ENCODE data around the gene KCTD12.

The KCTD12 gene

GRCh38 chr13:76886005-76886291 lies 257 bp downstream of the KCTD12 start:
- DNase-seq: no peak

GRCh38 chr13:76885203-76886004 lies 801 bp downstream of the KCTD12 start:
- DNase-seq: no peak

- no peak for DNase-seq
Measured at GRCh38 chr13:76884907-76885202, 1.4 kb downstream of the KCTD12 start.

GRCh38 chr13:76884186-76884906 lies 1.9 kb downstream of the KCTD12 start:
- DNase-seq: no peak

- no peak for DNase-seq
Measured at GRCh38 chr13:76883236-76883635, 3.0 kb downstream of the KCTD12 start.

GRCh38 chr13:76882431-76882830 lies 3.8 kb downstream of the KCTD12 start:
- DNase-seq: no peak

GRCh38 chr13:76879883-76880270 lies 6.3 kb downstream of the KCTD12 start:
- DNase-seq: no peak

- DNase-seq: no peak
Measured at GRCh38 chr13:76879203-76879882, 6.9 kb downstream of the KCTD12 start.

- no peak for DNase-seq
Measured at GRCh38 chr13:76878043-76878442, 8.2 kb downstream of the KCTD12 start.

- DNase-seq: no peak
Measured at GRCh38 chr13:76875271-76875815, 10.9 kb downstream of the KCTD12 start.

GRCh38 chr13:76874479-76874878 lies 11.7 kb downstream of the KCTD12 start:
- DNase-seq: no peak

- DNase-seq: no peak
Measured at GRCh38 chr13:76873445-76873844, 12.8 kb downstream of the KCTD12 start.

GRCh38 chr13:76872675-76873074 lies 13.5 kb downstream of the KCTD12 start:
- no peak for DNase-seq

- no peak for DNase-seq
Measured at GRCh38 chr13:76871432-76871831, 14.8 kb downstream of the KCTD12 start.

- DNase-seq: no peak
Measured at GRCh38 chr13:76868371-76868770, 17.8 kb downstream of the KCTD12 start.

- no peak for DNase-seq
Measured at GRCh38 chr13:76865996-76866503, 20.2 kb downstream of the KCTD12 start.

- no peak for DNase-seq
Measured at GRCh38 chr13:76865109-76865508, 21.1 kb downstream of the KCTD12 start.

- no peak for DNase-seq
Measured at GRCh38 chr13:76864259-76864658, 21.9 kb downstream of the KCTD12 start.

GRCh38 chr13:76863022-76863421 lies 23.2 kb downstream of the KCTD12 start:
- DNase-seq: no peak

GRCh38 chr13:76861859-76862258 lies 24.3 kb downstream of the KCTD12 start:
- DNase-seq: no peak

- DNase-seq: no peak
Measured at GRCh38 chr13:76860706-76861105, 25.5 kb downstream of the KCTD12 start.

- no peak for DNase-seq
Measured at GRCh38 chr13:76854894-76855293, 31.3 kb downstream of the KCTD12 start.

- DNase-seq: no peak
Measured at GRCh38 chr13:76853921-76854608, 32.1 kb downstream of the KCTD12 start.

Data from DMS79 (cell line).